Glutamatergic neuron (in vitro differentiated cells): Measurements from ENCODE around the gene NOTCH3. TPM values are rescaled to one million over a fixed set of nuclear protein-coding genes. Genes with fewer than 3 reads are reported as not detected.

ENCODE experiments used
- DNase-seq: peaks from one replicate; pipeline ENCODE4 v3.0.0; 2022
- H3K27ac Mint-ChIP-seq: one replicate; pipeline ENCODE4 v1.8.0; 2020; ENCODE audit warnings: mild to moderate bottlenecking, mixed read lengths, inconsistent platforms; ENCODE audit not compliant: unreplicated experiment
- H3K27me3 Mint-ChIP-seq: one replicate; pipeline ENCODE4 v1.8.0; 2020; ENCODE audit warnings: mild to moderate bottlenecking, moderate library complexity, mixed read lengths, inconsistent platforms; ENCODE audit not compliant: unreplicated experiment
- H3K36me3 Mint-ChIP-seq: one replicate; pipeline ENCODE4 v1.8.0; 2020; ENCODE audit warnings: mild to moderate bottlenecking, mixed read lengths, inconsistent platforms; ENCODE audit not compliant: unreplicated experiment
- H3K4me1 Mint-ChIP-seq: one replicate; pipeline ENCODE4 v1.8.0; 2020; ENCODE audit warnings: mild to moderate bottlenecking, low read depth, mixed read lengths, inconsistent platforms; ENCODE audit not compliant: unreplicated experiment
- H3K4me3 Mint-ChIP-seq: one replicate; pipeline ENCODE4 v1.8.0; 2020; ENCODE audit warnings: mild to moderate bottlenecking, mixed read lengths, inconsistent platforms; ENCODE audit not compliant: unreplicated experiment
- H3K9me3 Mint-ChIP-seq: one replicate; pipeline ENCODE4 v1.8.0; 2020; ENCODE audit warnings: mild to moderate bottlenecking, moderate library complexity, mixed read lengths, inconsistent platforms; ENCODE audit not compliant: unreplicated experiment
- CTCF ChIP-seq: fragments of 200-600 bp; sonication (generic); IDR thresholded peaks from one replicate; pipeline ENCODE4 v1.5.0; 2021; ENCODE audit not compliant: partially characterized antibody, unreplicated experiment
- total RNA-seq: library from RNA; stranded (reverse); fragmentation: NEBNext Ultra II Directional; extraction: Animal tissue kit (Norgen Biotek cat#: 25700); gene quantifications from one replicate; pipeline ENCODE4 v1.2.1, GENCODE V29; 2021; ENCODE audit not compliant: unreplicated experiment

Gene NOTCH3
- total RNA-seq, 1 donor from 2014 or later: 3.6 TPM

GRCh38 chr19:15248648-15249527 lies 48.1 kb upstream of the NOTCH3 start:
- no peak for TF ChIP-seq CTCF
- peaks cover 6% of the 10 kb centered on the region for H3K36me3 Mint-ChIP-seq
- peaks cover 21% of the 10 kb centered on the region for H3K4me1 Mint-ChIP-seq
- H3K9me3 Mint-ChIP-seq: peaks cover 12% of the 10 kb centered on the region
- peaks cover 17% of the 10 kb centered on the region for H3K27me3 Mint-ChIP-seq
- DNase-seq: no peak
- H3K4me3 Mint-ChIP-seq: no peak overlapping the region
- H3K27ac Mint-ChIP-seq: peak overlapping the region; percentile 59

- H3K36me3 Mint-ChIP-seq: peaks cover 11% of the 10 kb centered on the region
- peaks cover 21% of the 10 kb centered on the region for H3K4me1 Mint-ChIP-seq
- no peak overlapping the region for H3K4me3 Mint-ChIP-seq
- TF ChIP-seq CTCF: no peak
- H3K27ac Mint-ChIP-seq: no peak overlapping the region
- peaks cover 22% of the 10 kb centered on the region for H3K27me3 Mint-ChIP-seq
- DNase-seq: no peak
- H3K9me3 Mint-ChIP-seq: peaks cover 15% of the 10 kb centered on the region
Measured at GRCh38 chr19:15248106-15248505, 47.3 kb upstream of the NOTCH3 start.

GRCh38 chr19:15247107-15248014 lies 46.6 kb upstream of the NOTCH3 start:
- no peak for DNase-seq
- peak overlapping the region; percentile 28 for H3K27ac Mint-ChIP-seq
- H3K36me3 Mint-ChIP-seq: peaks cover 11% of the 10 kb centered on the region
- no peak for TF ChIP-seq CTCF
- no peak overlapping the region for H3K4me3 Mint-ChIP-seq
- peaks cover 18% of the 10 kb centered on the region for H3K4me1 Mint-ChIP-seq
- H3K27me3 Mint-ChIP-seq: peaks cover 25% of the 10 kb centered on the region
- peaks cover 17% of the 10 kb centered on the region for H3K9me3 Mint-ChIP-seq

GRCh38 chr19:15246198-15246481 lies 45.3 kb upstream of the NOTCH3 start:
- no peak for DNase-seq
- H3K9me3 Mint-ChIP-seq: peaks cover 12% of the 10 kb centered on the region
- no peak for TF ChIP-seq CTCF
- peak overlapping the region; percentile 81 for H3K27ac Mint-ChIP-seq
- peaks cover 11% of the 10 kb centered on the region for H3K36me3 Mint-ChIP-seq
- H3K27me3 Mint-ChIP-seq: peaks cover 21% of the 10 kb centered on the region
- H3K4me3 Mint-ChIP-seq: peak overlapping the region; percentile 32
- H3K4me1 Mint-ChIP-seq: peaks cover 13% of the 10 kb centered on the region
